Parathyroid adenoma (tissue), 2 donors: ENCODE data around the gene ZNF841.
"Not testable (repeated sequence)": the region's sequence is repeated elsewhere in the genome, so short reads cannot be mapped to it uniquely, and the experiment has no call there.

Source experiments
- H2AFZ ChIP-seq: fragments of 300-600 bp; sonication (generic); one replicate; pipeline ENCODE4 v1.7.0; 2017; ENCODE audit warnings: antibody characterized with exemption, mild to moderate bottlenecking
- H3K27ac ChIP-seq: fragments of 300-600 bp; sonication (generic); one replicate; pipeline ENCODE4 v1.7.0; 2017
- H3K27me3 ChIP-seq: fragments of 300-600 bp; sonication (generic); one replicate; pipeline ENCODE4 v1.7.0; 2017; ENCODE audit warnings: low read length; ENCODE audit not compliant: control insufficient read depth, insufficient read depth
- H3K36me3 ChIP-seq: fragments of 300-600 bp; sonication (generic); one replicate; pipeline ENCODE4 v1.7.0; 2017; ENCODE audit warnings: low read length; ENCODE audit not compliant: control insufficient read depth, insufficient read depth
- H3K4me1 ChIP-seq: fragments of 300-600 bp; sonication (generic); one replicate; pipeline ENCODE4 v1.7.0; 2017; ENCODE audit warnings: control low read depth
- H3K4me2 ChIP-seq: fragments of 300-600 bp; sonication (generic); one replicate; pipeline ENCODE4 v1.7.0; 2017; ENCODE audit warnings: low read length
- H3K4me3 ChIP-seq: fragments of 300-600 bp; sonication (generic); one replicate; pipeline ENCODE4 v1.7.0; 2017; ENCODE audit warnings: low read depth, low read length
- H3K79me2 ChIP-seq: fragments of 300-600 bp; sonication (generic); one replicate; pipeline ENCODE4 v1.7.0; 2017; ENCODE audit warnings: control low read depth
- H3K9ac ChIP-seq: fragments of 300-600 bp; sonication (generic); one replicate; pipeline ENCODE4 v1.7.0; 2017; ENCODE audit warnings: mild to moderate bottlenecking
- H3K9me3 ChIP-seq: fragments of 300-600 bp; sonication (generic); one replicate; pipeline ENCODE4 v1.7.0; 2017; ENCODE audit warnings: low read length; ENCODE audit not compliant: control insufficient read depth
- TF ChIP-seq, protein P1 (sequence below): fragments of 300-600 bp; sonication (generic); IDR thresholded peaks from one replicate; pipeline ENCODE4 v1.7.0; 2017; ENCODE audit warnings: antibody characterized with exemption, mild to moderate bottlenecking
- donor health status: primary hyperparathyroidism.

ZNF841 gene

DNA sequence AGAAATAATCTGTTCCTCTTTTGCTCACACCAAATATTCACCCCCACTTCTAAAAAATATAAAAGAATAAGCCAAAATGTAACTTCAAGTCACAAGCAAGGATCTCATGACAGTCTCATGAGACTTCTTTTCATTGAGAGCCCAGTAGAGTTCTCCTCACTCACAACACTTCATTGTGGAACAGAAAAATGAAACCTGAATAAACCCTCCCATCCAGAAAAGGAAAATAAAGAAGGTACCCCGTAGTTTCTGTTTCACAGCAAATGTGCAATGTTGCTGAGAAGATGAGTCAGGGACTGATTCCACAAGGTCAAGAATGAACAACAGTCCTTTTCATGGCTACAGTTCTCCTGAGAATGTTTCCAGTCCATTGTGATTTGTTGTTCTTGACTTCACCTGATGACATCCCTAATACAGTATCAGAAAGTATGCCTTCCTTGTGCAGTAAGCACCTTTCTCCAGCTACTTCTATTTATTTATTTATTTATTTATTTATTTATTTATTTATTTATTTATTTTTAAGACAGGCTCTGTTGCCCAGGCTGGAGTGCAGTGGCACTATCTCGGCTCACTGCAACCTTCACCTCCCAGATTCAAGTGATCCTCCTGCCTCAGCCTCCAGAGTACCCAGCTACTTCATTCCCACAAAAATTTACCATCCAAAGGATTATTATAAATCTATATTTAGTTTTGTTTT is 6.4 kb upstream of the ZNF841 start:
- Histone ChIP-seq H3K27me3 (no peaks in the 10 kb centered on the region), H2AFZ (no peak overlapping the region), H3K27ac (no peak overlapping the region), H3K36me3 (no peaks in the 10 kb centered on the region), H3K9me3 (no peaks in the 10 kb centered on the region), H3K4me3 (no peak overlapping the region), H3K9ac (no peak overlapping the region), H3K79me2 (no peaks in the 10 kb centered on the region), H3K4me1 (no peaks in the 10 kb centered on the region), H3K4me2 (no peak overlapping the region)
- TF ChIP-seq, protein P1, sequence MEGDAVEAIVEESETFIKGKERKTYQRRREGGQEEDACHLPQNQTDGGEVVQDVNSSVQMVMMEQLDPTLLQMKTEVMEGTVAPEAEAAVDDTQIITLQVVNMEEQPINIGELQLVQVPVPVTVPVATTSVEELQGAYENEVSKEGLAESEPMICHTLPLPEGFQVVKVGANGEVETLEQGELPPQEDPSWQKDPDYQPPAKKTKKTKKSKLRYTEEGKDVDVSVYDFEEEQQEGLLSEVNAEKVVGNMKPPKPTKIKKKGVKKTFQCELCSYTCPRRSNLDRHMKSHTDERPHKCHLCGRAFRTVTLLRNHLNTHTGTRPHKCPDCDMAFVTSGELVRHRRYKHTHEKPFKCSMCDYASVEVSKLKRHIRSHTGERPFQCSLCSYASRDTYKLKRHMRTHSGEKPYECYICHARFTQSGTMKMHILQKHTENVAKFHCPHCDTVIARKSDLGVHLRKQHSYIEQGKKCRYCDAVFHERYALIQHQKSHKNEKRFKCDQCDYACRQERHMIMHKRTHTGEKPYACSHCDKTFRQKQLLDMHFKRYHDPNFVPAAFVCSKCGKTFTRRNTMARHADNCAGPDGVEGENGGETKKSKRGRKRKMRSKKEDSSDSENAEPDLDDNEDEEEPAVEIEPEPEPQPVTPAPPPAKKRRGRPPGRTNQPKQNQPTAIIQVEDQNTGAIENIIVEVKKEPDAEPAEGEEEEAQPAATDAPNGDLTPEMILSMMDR = no peak

DNA sequence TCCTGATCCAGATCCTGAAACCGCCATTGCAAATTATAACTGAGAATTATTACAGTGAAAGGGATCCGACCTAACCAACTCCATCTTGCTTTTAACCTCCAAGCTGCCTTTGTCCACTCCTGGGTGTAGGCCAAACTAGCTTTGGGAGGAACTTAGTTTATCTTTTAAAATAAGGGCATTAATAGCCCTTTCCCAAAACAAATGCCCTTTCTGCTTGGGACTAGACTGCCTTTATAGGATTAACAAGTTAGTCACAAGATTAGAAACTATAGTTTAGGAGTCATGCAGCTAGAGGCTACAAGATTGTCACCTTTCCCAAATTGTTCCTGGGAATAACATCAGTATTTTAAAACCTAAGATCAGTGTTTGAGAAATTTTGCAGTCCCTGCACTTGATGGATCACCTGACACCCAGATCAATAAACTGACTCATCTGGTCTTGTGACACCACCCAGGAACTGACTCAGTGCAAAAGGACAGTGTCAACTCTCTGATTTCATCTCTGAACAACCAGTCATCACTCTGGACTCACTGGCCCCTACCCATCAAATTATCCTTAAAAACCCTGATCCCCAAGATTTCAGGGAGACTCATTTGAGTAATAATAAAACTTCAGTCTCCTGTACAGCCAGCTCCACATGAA is 4.1 kb upstream of the ZNF841 start:
- Histone ChIP-seq H3K36me3 (no peaks in the 10 kb centered on the region), H3K9ac (no peak overlapping the region), H2AFZ (no peak overlapping the region), H3K9me3 (no peaks in the 10 kb centered on the region), H3K27me3 (no peaks in the 10 kb centered on the region), H3K4me2 (no peak overlapping the region), H3K79me2 (no peaks in the 10 kb centered on the region), H3K27ac (no peak overlapping the region), H3K4me3 (no peak overlapping the region), H3K4me1 (no peaks in the 10 kb centered on the region)
- TF ChIP-seq, protein P1 = no peak

DNA sequence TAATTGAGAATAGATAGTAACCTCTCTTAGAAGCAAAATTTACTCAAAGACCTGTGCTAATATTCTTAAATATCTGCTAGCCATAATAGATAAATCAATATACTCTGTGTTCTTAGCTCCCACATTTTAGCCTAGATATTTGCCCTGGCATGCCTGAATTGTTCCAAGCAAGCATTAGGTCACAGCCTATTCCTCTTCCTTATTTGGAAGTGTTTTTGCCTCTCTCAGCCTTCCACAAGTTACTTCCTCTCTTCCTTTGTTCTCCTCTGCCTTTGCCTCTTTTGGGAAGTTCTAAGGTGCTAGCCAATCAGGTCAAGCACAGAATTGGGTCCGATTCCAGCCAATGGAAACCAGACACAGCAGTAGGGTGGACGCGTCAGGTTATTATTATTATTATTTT is 851 bp upstream of the ZNF841 start:
- H3K79me2 ChIP-seq, H3K36me3 ChIP-seq, H3K9ac ChIP-seq, H3K4me3 ChIP-seq, H3K9me3 ChIP-seq, H3K4me2 ChIP-seq, H3K27me3 ChIP-seq, H3K27ac ChIP-seq, H3K4me1 ChIP-seq: not testable (repeated sequence)
- H2AFZ ChIP-seq = peak overlapping the region; percentile 72

DNA sequence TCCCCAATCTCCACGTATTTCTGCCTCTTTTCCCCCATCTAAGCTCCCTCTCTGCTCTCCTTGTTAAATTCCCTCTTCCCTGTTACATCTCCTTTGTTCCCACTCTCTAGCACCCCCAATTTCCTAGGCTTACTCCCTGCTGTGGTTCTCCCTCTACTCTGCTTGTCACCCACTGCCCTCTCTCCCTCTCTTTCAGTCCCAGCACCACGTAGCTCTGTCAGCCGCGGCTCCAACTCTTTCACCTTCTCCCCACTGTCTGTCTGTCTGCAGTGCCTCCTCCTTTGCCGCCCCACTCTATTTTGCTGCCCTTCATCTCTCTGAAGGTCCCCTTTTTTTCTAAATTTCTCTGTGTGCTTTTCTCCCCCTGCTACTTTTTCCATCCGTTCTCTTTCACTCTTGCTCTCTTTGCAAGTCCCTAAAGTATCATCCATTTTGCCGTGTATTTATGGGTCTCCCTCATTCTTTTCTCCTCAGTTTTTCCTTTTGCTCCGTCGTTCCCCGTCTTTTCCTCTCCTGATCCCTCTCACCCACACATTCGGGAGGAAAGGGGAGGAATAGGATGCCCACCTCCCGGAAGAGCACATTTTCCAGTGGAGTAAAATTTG is 937 bp downstream of the ZNF841 start:
- Histone ChIP-seq H3K4me1 (no peaks in the 10 kb centered on the region), H2AFZ (peak overlapping the region; percentile 75), H3K36me3 (no peaks in the 10 kb centered on the region), H3K27ac (peak overlapping the region; percentile 57), H3K9me3 (no peaks in the 10 kb centered on the region), H3K4me2 (peak overlapping the region; percentile 78), H3K9ac (no peak overlapping the region), H3K27me3 (no peaks in the 10 kb centered on the region), H3K4me3 (peak overlapping the region; percentile 95), H3K79me2 (peaks cover 4% of the 10 kb centered on the region)
- TF ChIP-seq, protein P1 = no peak

DNA sequence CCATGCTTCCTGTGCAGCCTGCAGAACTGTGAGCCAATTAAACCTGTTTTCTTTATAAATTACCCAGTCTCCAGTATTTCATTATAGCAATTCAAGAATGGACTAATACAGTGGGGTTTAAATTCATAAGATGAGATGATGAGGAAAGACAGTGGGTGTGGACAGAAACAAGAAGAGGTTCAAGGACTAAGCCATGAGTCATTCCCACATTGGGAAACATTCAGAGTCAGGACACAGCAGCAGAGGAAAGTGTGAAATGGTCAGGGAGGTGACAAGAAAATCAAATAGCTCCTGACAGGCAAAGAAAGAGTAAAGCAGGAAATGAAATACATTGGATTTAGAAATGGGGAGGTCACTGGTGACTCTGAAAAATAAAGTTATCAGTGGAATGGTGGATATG is 9.1 kb downstream of the ZNF841 start:
- H3K4me1 ChIP-seq = no peaks in the 10 kb centered on the region
- H3K36me3 ChIP-seq = no peaks in the 10 kb centered on the region
- no peak overlapping the region for H3K4me2 ChIP-seq
- H3K27ac ChIP-seq = no peak overlapping the region
- TF ChIP-seq, protein P1 = no peak
- no peaks in the 10 kb centered on the region for H3K9me3 ChIP-seq
- H3K79me2 ChIP-seq = peaks cover 6% of the 10 kb centered on the region
- H2AFZ ChIP-seq = no peak overlapping the region
- H3K4me3 ChIP-seq = no peak overlapping the region
- no peaks in the 10 kb centered on the region for H3K27me3 ChIP-seq
- no peak overlapping the region for H3K9ac ChIP-seq
